Measurements from ENCODE around the gene UBR4.

The UBR4 gene

DNA sequence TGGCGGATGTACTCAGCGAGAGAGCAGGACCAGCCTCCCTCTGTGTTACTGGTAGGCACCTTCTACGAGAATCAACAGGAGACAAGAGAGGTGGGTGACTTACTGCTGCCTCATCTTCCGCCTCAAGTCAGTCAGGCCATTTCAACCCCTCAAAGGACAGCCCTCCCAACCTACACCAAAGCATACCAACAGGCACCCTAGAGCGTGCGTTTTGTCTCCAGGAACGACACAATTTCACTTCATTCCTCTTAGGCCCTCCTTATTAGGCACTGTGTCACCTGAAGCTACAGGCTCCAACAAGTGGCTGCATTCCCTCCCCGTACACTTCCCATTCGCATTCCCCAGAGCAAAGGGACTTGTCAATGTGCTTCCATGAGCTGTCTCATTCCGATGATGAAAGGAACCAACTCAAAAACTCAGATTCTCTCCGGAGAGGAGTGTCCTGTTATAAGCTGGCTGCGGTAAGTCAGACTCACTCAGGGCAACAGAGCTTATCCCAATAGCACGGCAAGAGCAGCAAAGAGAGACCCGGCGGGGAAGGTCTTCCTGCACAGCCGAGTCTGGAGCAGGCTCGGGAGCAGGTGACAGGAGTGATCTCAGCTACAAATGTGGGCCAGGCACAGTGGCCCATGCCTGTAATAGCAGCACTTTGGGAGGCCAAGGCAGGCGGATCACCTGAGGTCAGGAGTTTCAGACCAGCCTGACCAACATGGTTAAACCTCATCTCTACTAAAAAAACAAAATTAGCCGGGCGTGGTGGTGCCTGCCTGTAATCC lies 133.0 kb downstream of the UBR4 start:
- no peak for DNase-seq
- H3K9me3 Mint-ChIP-seq: no peaks in the 10 kb centered on the region
- peaks cover 76% of the 10 kb centered on the region for H3K36me3 Mint-ChIP-seq (ENCODE audit: low read depth)
- no peak overlapping the region for H3K27ac Mint-ChIP-seq
- no peaks in the 10 kb centered on the region for H3K27me3 Mint-ChIP-seq (ENCODE audit: low read depth, poor library complexity)
- TF ChIP-seq, protein P1, sequence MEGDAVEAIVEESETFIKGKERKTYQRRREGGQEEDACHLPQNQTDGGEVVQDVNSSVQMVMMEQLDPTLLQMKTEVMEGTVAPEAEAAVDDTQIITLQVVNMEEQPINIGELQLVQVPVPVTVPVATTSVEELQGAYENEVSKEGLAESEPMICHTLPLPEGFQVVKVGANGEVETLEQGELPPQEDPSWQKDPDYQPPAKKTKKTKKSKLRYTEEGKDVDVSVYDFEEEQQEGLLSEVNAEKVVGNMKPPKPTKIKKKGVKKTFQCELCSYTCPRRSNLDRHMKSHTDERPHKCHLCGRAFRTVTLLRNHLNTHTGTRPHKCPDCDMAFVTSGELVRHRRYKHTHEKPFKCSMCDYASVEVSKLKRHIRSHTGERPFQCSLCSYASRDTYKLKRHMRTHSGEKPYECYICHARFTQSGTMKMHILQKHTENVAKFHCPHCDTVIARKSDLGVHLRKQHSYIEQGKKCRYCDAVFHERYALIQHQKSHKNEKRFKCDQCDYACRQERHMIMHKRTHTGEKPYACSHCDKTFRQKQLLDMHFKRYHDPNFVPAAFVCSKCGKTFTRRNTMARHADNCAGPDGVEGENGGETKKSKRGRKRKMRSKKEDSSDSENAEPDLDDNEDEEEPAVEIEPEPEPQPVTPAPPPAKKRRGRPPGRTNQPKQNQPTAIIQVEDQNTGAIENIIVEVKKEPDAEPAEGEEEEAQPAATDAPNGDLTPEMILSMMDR (IDR thresholded peaks at IDR 0.05): no peak
- H3K4me1 Mint-ChIP-seq: peaks cover 15% of the 10 kb centered on the region
- no peak overlapping the region for H3K4me3 Mint-ChIP-seq

- H3K9me3 Mint-ChIP-seq: no peaks in the 10 kb centered on the region
- no peak overlapping the region for H3K4me3 Mint-ChIP-seq
- H3K4me1 Mint-ChIP-seq: peaks cover 20% of the 10 kb centered on the region
- no peak for DNase-seq
- TF ChIP-seq, protein P1 (IDR thresholded peaks at IDR 0.05): no peak
- H3K27me3 Mint-ChIP-seq (ENCODE audit: low read depth, poor library complexity): no peaks in the 10 kb centered on the region
- H3K36me3 Mint-ChIP-seq (ENCODE audit: low read depth): peaks cover 58% of the 10 kb centered on the region
- H3K27ac Mint-ChIP-seq: no peak overlapping the region
Measured at GRCh38 chr1:19074902-19075721, 135.0 kb downstream of the UBR4 start.

DNA sequence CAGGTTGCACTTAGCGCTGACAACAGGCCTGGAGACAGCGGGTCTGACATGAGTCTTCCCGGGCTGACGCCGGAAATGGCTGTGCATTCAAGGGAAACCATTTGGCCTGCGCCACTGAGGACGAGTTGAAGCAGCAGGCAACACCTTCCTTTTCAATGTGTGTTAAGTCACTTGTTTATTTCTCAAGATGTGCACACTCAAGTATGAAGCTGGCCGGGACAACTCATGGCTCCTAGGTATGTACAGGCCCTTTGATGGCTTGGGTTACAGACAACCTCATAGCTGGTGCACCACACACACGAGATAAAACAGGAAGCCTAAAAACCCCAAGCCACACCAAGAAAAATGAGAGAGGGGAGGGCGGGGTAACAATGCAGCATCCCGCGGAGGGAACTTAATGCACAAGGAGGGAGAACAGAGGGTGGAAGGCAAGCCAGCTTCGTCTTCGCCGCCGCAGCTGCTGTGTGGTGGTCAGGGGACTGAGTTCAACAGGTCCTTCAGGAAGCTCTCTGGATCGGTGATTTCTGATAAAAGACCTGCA lies 135.6 kb downstream of the UBR4 start:
- Mint-ChIP-seq H3K9me3 (no peaks in the 10 kb centered on the region), H3K4me1 (peaks cover 25% of the 10 kb centered on the region), H3K36me3 (ENCODE audit: low read depth) (peaks cover 51% of the 10 kb centered on the region), H3K4me3 (no peak overlapping the region), H3K27ac (no peak overlapping the region), H3K27me3 (ENCODE audit: low read depth, poor library complexity) (no peaks in the 10 kb centered on the region)
- no peak for DNase-seq
- TF ChIP-seq, protein P1 (IDR thresholded peaks at IDR 0.05): no peak

DNA sequence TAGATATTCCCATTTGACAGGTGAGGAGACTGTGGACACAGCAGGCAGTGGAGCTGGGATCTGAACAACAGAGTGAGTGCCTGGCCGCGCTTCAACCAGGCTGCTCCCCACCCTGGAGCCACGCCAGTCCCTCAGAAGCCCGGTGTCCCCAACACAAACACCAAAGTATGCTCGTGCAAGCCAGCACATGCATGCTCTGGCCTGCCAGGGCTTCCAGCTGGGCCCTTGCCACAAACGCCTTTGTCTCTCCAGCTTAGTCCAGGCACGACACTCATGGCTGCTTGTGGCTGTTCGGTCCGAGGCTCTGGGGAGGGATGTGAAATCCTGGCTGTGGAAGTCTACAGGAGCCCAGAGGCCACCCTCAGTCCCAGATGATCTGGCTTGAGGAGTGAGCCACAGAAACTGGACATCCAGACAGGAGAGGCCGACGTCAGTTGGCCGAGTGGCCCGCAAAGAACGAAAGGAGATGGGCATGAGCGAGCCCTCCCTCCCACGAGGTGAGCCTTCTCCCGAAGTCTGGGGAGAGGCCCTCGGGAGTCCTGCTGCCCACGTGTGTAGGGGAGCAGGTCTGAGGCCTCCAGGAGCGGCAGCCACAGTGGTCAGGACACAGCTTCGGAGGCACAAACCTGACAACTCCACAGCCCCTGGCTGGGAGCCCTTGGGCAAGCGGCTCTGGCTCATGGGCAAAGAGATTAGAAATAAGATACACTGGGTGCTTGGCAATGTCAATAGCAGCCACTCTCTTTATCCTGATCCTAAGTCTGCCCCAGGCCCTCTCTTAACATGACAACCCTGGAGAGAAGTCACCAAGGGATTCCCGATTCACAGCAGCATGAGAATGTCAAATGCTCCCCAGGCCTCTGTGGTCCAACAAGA lies 136.5 kb downstream of the UBR4 start:
- Mint-ChIP-seq H3K4me3 (no peak overlapping the region), H3K36me3 (ENCODE audit: low read depth) (peaks cover 48% of the 10 kb centered on the region), H3K27me3 (ENCODE audit: low read depth, poor library complexity) (peaks cover 2% of the 10 kb centered on the region), H3K4me1 (peaks cover 32% of the 10 kb centered on the region), H3K27ac (no peak overlapping the region), H3K9me3 (no peaks in the 10 kb centered on the region)
- DNase-seq: no peak
- TF ChIP-seq, protein P1 (IDR thresholded peaks at IDR 0.05): no peak

DNA sequence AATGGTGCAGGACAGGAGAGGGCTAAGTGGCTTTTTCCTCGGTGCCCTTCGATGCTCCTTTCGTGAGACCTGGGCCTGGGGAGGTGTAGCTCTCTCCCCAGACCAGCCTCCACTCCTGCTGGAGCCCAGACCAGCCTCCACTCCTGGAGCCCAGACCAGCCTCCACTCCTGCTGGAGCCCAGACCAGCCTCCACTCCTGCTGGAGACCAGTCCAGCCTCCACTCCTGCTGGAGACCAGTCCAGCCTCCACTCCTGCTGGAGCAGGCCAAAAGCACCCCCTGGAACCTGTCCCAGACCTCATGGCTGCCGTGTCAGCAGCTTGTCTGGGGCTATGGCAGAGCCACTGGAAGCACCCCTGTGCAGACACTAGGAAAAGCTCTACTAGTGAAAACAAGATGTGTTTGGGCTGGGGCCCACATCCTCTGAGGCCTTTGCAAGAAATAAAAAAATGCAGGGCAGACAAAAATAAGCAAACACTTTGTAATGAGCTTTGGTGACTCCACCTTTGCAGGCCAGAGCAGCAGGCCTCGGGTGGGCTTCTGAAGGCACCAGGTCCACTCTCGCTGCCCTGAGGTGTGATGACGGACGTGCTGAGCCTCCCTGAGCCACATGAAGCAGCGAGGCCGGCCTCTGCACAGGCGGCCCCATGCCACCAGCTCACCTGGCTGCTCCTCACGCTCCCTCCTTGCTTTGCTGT lies 137.6 kb downstream of the UBR4 start:
- Mint-ChIP-seq H3K4me3 (no peak overlapping the region), H3K27ac (no peak overlapping the region), H3K9me3 (no peaks in the 10 kb centered on the region), H3K27me3 (ENCODE audit: low read depth, poor library complexity) (peaks cover 2% of the 10 kb centered on the region), H3K4me1 (peaks cover 38% of the 10 kb centered on the region), H3K36me3 (ENCODE audit: low read depth) (peaks cover 41% of the 10 kb centered on the region)
- DNase-seq: no peak
- TF ChIP-seq, protein P1 (IDR thresholded peaks at IDR 0.05): no peak

Data from nephron progenitor cell (in vitro differentiated cells).